ENCODE measurements around the gene DNAH17. TPM values are rescaled to one million over a fixed set of nuclear protein-coding genes. Genes with fewer than 3 reads are reported as not detected.

Gene DNAH17
- total RNA-seq, 4 donors from 2014 or later = 0.89 to 15.4 (median 3.8) TPM

- intact Hi-C loops (cut with DNase I; ENCODE audit: low total_unique reads) = no loop called here
- H3K4me3 ChIP-seq (ENCODE audit: low read depth, poor library complexity, severe bottlenecking) = no peak overlapping the region
- TF ChIP-seq POLR2A (IDR thresholded peaks at IDR 0.05) (no peak), CTCF (IDR thresholded peaks at IDR 0.05) (no peak)
- WGBS, 2 donors = 88 to 94% methylated on average over 5 of the region's 5 CpGs
- no peak for DNase-seq (ENCODE audit: low spot score in 2 of 2)
These were observed 42.9 kb upstream of the DNAH17 start for GRCh38 chr17:78620099-78620498.

DNA sequence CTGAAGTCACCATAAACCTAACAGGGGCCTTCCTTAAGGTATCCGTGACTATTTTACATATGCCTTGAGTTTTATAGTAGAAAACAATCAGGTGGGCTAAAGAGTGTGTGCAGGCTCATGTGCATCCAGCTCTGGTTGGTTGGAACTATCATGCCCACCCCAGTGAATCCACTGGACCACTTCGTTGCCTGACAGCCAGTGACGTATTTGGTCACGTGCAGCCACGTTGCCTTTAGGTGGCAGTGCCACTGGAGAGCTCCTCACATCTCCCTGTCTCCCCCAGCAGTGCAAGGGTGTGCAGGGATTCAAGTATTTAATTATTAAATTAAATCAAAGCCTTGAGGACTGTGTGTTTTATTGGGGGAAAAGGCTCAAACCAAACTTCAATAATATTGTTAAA lies 42.1 kb upstream of the DNAH17 start:
- 89 to 92% methylated on average over 5 of the region's 5 CpGs for WGBS, 2 donors
- H3K4me3 ChIP-seq (ENCODE audit: low read depth, poor library complexity, severe bottlenecking) = no peak overlapping the region
- no peak for TF ChIP-seq CTCF (IDR thresholded peaks at IDR 0.05)
- TF ChIP-seq POLR2A (IDR thresholded peaks at IDR 0.05) = no peak
- no peak for DNase-seq (ENCODE audit: low spot score in 2 of 2)
- intact Hi-C loops (cut with DNase I; ENCODE audit: low total_unique reads) = no loop called here

GRCh38 chr17:78618264-78619066 lies 41.3 kb upstream of the DNAH17 start:
- TF ChIP-seq CTCF (IDR thresholded peaks at IDR 0.05) (no peak), POLR2A (IDR thresholded peaks at IDR 0.05) (no peak)

GRCh38 chr17:78617511-78618061 lies 40.4 kb upstream of the DNAH17 start:
- intact Hi-C loops (cut with DNase I; ENCODE audit: low total_unique reads) = no loop called here
- 67 to 69% methylated on average over 8 of the region's 8 CpGs for WGBS, 2 donors
- H3K4me3 ChIP-seq (ENCODE audit: low read depth, poor library complexity, severe bottlenecking) = no peak overlapping the region
- TF ChIP-seq CTCF (IDR thresholded peaks at IDR 0.05) = no peak
- TF ChIP-seq POLR2A (IDR thresholded peaks at IDR 0.05) = no peak
- no peak for DNase-seq (ENCODE audit: low spot score in 2 of 2)

More at GRCh38 chr17:78618264-78619066, 41.3 kb upstream of the DNAH17 start:
- DNase-seq (ENCODE audit: low spot score in 2 of 2) = peak in 1 of 2 donors; percentile 31
- H3K4me3 ChIP-seq (ENCODE audit: low read depth, poor library complexity, severe bottlenecking) = no peak overlapping the region
- intact Hi-C loops (cut with DNase I; ENCODE audit: low total_unique reads) = no loop called here
- WGBS, 2 donors = 83 to 86% methylated on average over 18 to 20 of the region's 20 CpGs

DNA sequence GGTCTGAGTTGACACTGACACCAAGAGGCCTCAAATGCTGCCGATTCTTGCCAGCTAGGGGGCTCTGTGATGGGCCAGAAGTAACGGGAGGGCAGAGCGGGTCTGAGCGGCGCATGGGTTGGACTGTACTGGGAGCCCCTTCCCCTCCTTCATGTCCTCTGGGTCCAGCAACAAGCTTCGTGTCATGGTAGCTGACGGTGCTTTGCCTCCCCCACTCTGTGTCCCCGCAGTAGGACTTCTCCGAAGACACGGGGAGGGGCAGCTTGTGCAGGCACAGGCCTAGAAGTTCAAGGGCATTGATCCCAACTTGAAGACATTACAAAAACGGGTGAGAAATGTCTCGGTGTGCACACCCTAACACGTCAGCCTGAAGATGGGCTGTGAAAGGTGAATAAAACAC lies 39.8 kb upstream of the DNAH17 start:
- DNase-seq (ENCODE audit: low spot score in 2 of 2) = no peak
- H3K4me3 ChIP-seq (ENCODE audit: low read depth, poor library complexity, severe bottlenecking) = no peak overlapping the region
- intact Hi-C loops (cut with DNase I; ENCODE audit: low total_unique reads) = no loop called here
- TF ChIP-seq POLR2A (IDR thresholded peaks at IDR 0.05) (no peak), CTCF (IDR thresholded peaks at IDR 0.05) (no peak)
- 76 to 90% methylated on average over 13 of the region's 13 CpGs for WGBS, 2 donors

All from lower leg skin (tissue), 4 donors.